Activated CD4-positive, alpha-beta T cell treated with anti-CD3 and anti-CD28 coated beads, Interleukin-2, amount 10 ng/mL, durations not matched to agents 7 days and 5 days (primary cell): ENCODE measurements around the gene TANK. TPM values are rescaled to one million over a fixed set of nuclear protein-coding genes. Genes with fewer than 3 reads are reported as not detected.
"Not testable (repeated sequence)": the region's sequence is repeated elsewhere in the genome, so short reads cannot be mapped to it uniquely, and the experiment has no call there.

Experiments
- CTCF ChIA-PET: fragments of 350-600 bp; sonication (Branson Sonifier 250); formaldehyde crosslinking; loops from one replicate; lab custom pipeline; 2021; ENCODE audit warnings: antibody characterized with exemption; lab: Charles Lee
- POLR2A ChIA-PET: fragments of 350-600 bp; sonication (Branson Sonifier 250); formaldehyde crosslinking; loops from one replicate; lab custom pipeline; 2021; ENCODE audit warnings: antibody characterized with exemption; lab: Charles Lee
- DNase-seq: peaks from one replicate; pipeline ENCODE4 v3.0.0-alpha.2; 2020
- H3K27ac Mint-ChIP-seq: one replicate; pipeline ENCODE4 v1.8.0; 2021; ENCODE audit warnings: mild to moderate bottlenecking, moderate library complexity, mixed read lengths
- H3K27me3 Mint-ChIP-seq: one replicate; pipeline ENCODE4 v1.8.0; 2021; ENCODE audit warnings: mixed read lengths
- H3K36me3 Mint-ChIP-seq: one replicate; pipeline ENCODE4 v1.8.0; 2021; ENCODE audit warnings: low read depth, mixed read lengths
- H3K4me1 Mint-ChIP-seq: one replicate; pipeline ENCODE4 v1.8.0; 2021; ENCODE audit warnings: mixed read lengths
- H3K4me3 Mint-ChIP-seq: one replicate; pipeline ENCODE4 v1.8.0; 2021; ENCODE audit warnings: mild to moderate bottlenecking, moderate library complexity, mixed read lengths
- H3K9me3 Mint-ChIP-seq: one replicate; pipeline ENCODE4 v1.8.0; 2021; ENCODE audit warnings: mixed read lengths
- total RNA-seq, 2 experiments: library from RNA; stranded (reverse); gene quantifications; one replicate each; pipeline ENCODE4 v1.2.3, GENCODE V29; 2021

Gene TANK
- total RNA-seq, 2 experiments from 2014 or later, result 71.5 to 74.1 TPM

- POLR2A ChIA-PET, result no interaction called here
- H3K36me3 Mint-ChIP-seq, result peaks cover 84% of the 10 kb centered on the region
These were observed 13.4 kb downstream of the TANK start for GRCh38 chr2:161173541-161174194.

GRCh38 chr2:161177969-161178368 is 17.7 kb downstream of the TANK start:
- Mint-ChIP-seq H3K4me1 (peaks cover 22% of the 10 kb centered on the region), H3K9me3 (peaks cover 3% of the 10 kb centered on the region), H3K4me3 (no peak overlapping the region), H3K27ac (peak overlapping the region; percentile 46), H3K27me3 (no peaks in the 10 kb centered on the region), H3K36me3 (peaks cover 83% of the 10 kb centered on the region)
- ChIA-PET POLR2A (no interaction called here), CTCF (no interaction called here)
- no peak for DNase-seq

More at GRCh38 chr2:161173541-161174194, 13.4 kb downstream of the TANK start:
- Mint-ChIP-seq H3K4me1 (peaks cover 53% of the 10 kb centered on the region), H3K9me3 (peaks cover 8% of the 10 kb centered on the region), H3K27ac (no peak overlapping the region), H3K4me3 (no peak overlapping the region), H3K27me3 (no peaks in the 10 kb centered on the region)
- CTCF ChIA-PET, result interaction anchor here (1.2 kb wide), 1 partner anchor 40 kb away, joined by 3 read pairs; no protein-coding TSS in a partner anchor
- no peak for DNase-seq

- Mint-ChIP-seq H3K4me1 (peaks cover 16% of the 10 kb centered on the region), H3K27ac (no peak overlapping the region), H3K4me3 (no peak overlapping the region), H3K36me3 (peaks cover 77% of the 10 kb centered on the region), H3K27me3 (no peaks in the 10 kb centered on the region), H3K9me3 (peaks cover 3% of the 10 kb centered on the region)
- POLR2A ChIA-PET, result no interaction called here
- CTCF ChIA-PET, result no interaction called here
- DNase-seq, result no peak
These were observed 18.5 kb downstream of the TANK start for GRCh38 chr2:161178756-161179155.

- H3K36me3 Mint-ChIP-seq, result peaks cover 82% of the 10 kb centered on the region
- ChIA-PET CTCF (interaction anchor here (0.6 kb wide), 1 partner anchor 1035 kb away, joined by 3 read pairs; no protein-coding TSS in a partner anchor), POLR2A (no interaction called here)
- H3K4me3 Mint-ChIP-seq, result no peak overlapping the region
- H3K9me3 Mint-ChIP-seq, result peaks cover 4% of the 10 kb centered on the region
- peaks cover 23% of the 10 kb centered on the region for H3K4me1 Mint-ChIP-seq
- no peak overlapping the region for H3K27ac Mint-ChIP-seq
- DNase-seq, result no peak
- no peaks in the 10 kb centered on the region for H3K27me3 Mint-ChIP-seq
These were observed 29.8 kb downstream of the TANK start for GRCh38 chr2:161190050-161190449.

- POLR2A ChIA-PET, result not testable (repeated sequence)
These were observed 35.4 kb downstream of the TANK start for GRCh38 chr2:161195602-161196001.

GRCh38 chr2:161199912-161200701 is 39.9 kb downstream of the TANK start:
- ChIA-PET CTCF (interaction anchor here (0.8 to 1.1 kb wide), 2 partner anchors 11 to 32 kb away, joined by 5 to 6 read pairs; no protein-coding TSS in a partner anchor), POLR2A (no interaction called here)
- H3K27me3 Mint-ChIP-seq, result no peaks in the 10 kb centered on the region
- DNase-seq, result no peak
- peak overlapping the region; percentile 44 for H3K27ac Mint-ChIP-seq
- H3K4me1 Mint-ChIP-seq, result peaks cover 17% of the 10 kb centered on the region
- H3K36me3 Mint-ChIP-seq, result peaks cover 57% of the 10 kb centered on the region
- no peak overlapping the region for H3K4me3 Mint-ChIP-seq
- peaks cover 6% of the 10 kb centered on the region for H3K9me3 Mint-ChIP-seq

More at GRCh38 chr2:161195602-161196001, 35.4 kb downstream of the TANK start:
- H3K27ac Mint-ChIP-seq, H3K4me3 Mint-ChIP-seq, H3K27me3 Mint-ChIP-seq, DNase-seq, H3K9me3 Mint-ChIP-seq: not testable (repeated sequence)
- Mint-ChIP-seq H3K36me3 (peaks cover 77% of the 10 kb centered on the region), H3K4me1 (peaks cover 26% of the 10 kb centered on the region)
- CTCF ChIA-PET, result interaction anchor here (0.8 kb wide), 1 partner anchor 14 kb away, joined by 4 read pairs; no protein-coding TSS in a partner anchor

GRCh38 chr2:161204846-161205245 is 44.6 kb downstream of the TANK start:
- Mint-ChIP-seq H3K27ac (no peak overlapping the region), H3K4me1 (peaks cover 10% of the 10 kb centered on the region), H3K9me3 (no peaks in the 10 kb centered on the region), H3K36me3 (peaks cover 42% of the 10 kb centered on the region), H3K27me3 (no peaks in the 10 kb centered on the region), H3K4me3 (no peak overlapping the region)
- ChIA-PET POLR2A (no interaction called here), CTCF (no interaction called here)
- no peak for DNase-seq

- Mint-ChIP-seq H3K9me3 (no peaks in the 10 kb centered on the region), H3K4me1 (peaks cover 2% of the 10 kb centered on the region), H3K27me3 (no peaks in the 10 kb centered on the region), H3K36me3 (peaks cover 43% of the 10 kb centered on the region), H3K4me3 (no peak overlapping the region), H3K27ac (no peak overlapping the region)
- POLR2A ChIA-PET, result no interaction called here
- no peak for DNase-seq
- CTCF ChIA-PET, result no interaction called here
These were observed 46.3 kb downstream of the TANK start for GRCh38 chr2:161206471-161207032.

GRCh38 chr2:161207941-161208340 is 47.7 kb downstream of the TANK start:
- no peak overlapping the region for H3K27ac Mint-ChIP-seq
- no peak overlapping the region for H3K4me3 Mint-ChIP-seq
- no peak for DNase-seq
- POLR2A ChIA-PET, result no interaction called here
- no peaks in the 10 kb centered on the region for H3K27me3 Mint-ChIP-seq
- H3K36me3 Mint-ChIP-seq, result peaks cover 50% of the 10 kb centered on the region
- peaks cover 2% of the 10 kb centered on the region for H3K4me1 Mint-ChIP-seq
- CTCF ChIA-PET, result no interaction called here
- no peaks in the 10 kb centered on the region for H3K9me3 Mint-ChIP-seq

GRCh38 chr2:161208527-161209139 is 48.4 kb downstream of the TANK start:
- ChIA-PET CTCF (no interaction called here), POLR2A (no interaction called here)
- no peak for DNase-seq
- Mint-ChIP-seq H3K4me1 (peaks cover 2% of the 10 kb centered on the region), H3K36me3 (peaks cover 54% of the 10 kb centered on the region), H3K4me3 (no peak overlapping the region), H3K27ac (no peak overlapping the region), H3K27me3 (no peaks in the 10 kb centered on the region), H3K9me3 (no peaks in the 10 kb centered on the region)

GRCh38 chr2:161209902-161210301 is 49.7 kb downstream of the TANK start:
- Mint-ChIP-seq H3K36me3 (peaks cover 58% of the 10 kb centered on the region), H3K4me3 (no peak overlapping the region), H3K27ac (no peak overlapping the region), H3K27me3 (no peaks in the 10 kb centered on the region), H3K9me3 (no peaks in the 10 kb centered on the region), H3K4me1 (peaks cover 5% of the 10 kb centered on the region)
- ChIA-PET CTCF (interaction anchor here (0.6 to 1.2 kb wide), 4 partner anchors 14 to 120 kb away, joined by 3 to 4 read pairs (median 3); no protein-coding TSS in a partner anchor), POLR2A (no interaction called here)
- no peak for DNase-seq

- peaks cover 26% of the 10 kb centered on the region for H3K4me1 Mint-ChIP-seq
- no peaks in the 10 kb centered on the region for H3K9me3 Mint-ChIP-seq
- ChIA-PET POLR2A (no interaction called here), CTCF (interaction anchor here (0.8 kb wide), 1 partner anchor 15 kb away, joined by 3 read pairs; no protein-coding TSS in a partner anchor)
- no peaks in the 10 kb centered on the region for H3K27me3 Mint-ChIP-seq
- H3K4me3 Mint-ChIP-seq, result no peak overlapping the region
- peaks cover 44% of the 10 kb centered on the region for H3K36me3 Mint-ChIP-seq
- DNase-seq, result no peak
- no peak overlapping the region for H3K27ac Mint-ChIP-seq
These were observed 57.5 kb downstream of the TANK start for GRCh38 chr2:161217597-161218185.
